DMS 273 (cell line): ENCODE measurements around the gene CHRNB4.

Experiments
- DNase-seq: peaks from one replicate; lab custom pipeline; 2025; ENCODE audit not compliant: unreplicated experiment; lab: John Stamatoyannopoulos, UW

The CHRNB4 gene

DNA sequence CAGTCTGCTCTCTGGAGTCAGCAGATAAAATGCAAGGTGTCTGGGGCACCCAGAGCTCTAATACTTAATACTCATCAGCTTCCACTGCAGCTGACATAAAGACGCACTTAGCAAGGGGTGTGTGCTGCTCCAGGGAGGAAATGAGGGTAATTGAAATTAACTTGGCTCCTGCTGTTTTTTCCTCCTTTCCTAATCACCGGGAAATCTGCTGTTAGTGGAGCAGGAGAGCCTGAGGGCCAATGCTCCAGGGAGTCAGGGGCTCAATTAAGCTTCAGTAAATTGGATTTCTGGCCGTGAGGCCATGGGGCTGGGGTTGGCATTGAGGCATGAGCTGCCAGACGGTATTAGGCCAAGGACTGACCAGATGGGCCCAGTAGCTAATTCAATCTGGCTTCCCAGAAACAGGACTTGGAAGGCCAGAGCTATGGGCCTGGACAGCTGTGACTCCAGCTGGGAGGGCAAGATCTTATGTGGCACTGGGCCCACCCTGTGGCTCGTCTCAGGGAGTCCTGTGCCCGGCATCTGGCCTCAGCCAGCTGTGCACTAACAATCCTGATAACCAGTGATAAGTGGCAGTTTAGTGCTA, 30.7 kb upstream of the CHRNB4 start:
- DNase-seq = peak; percentile 98

GRCh38 chr15:78668987-78669386, 28.0 kb upstream of the CHRNB4 start:
- DNase-seq = no peak

- DNase-seq = no peak
These were observed 26.7 kb upstream of the CHRNB4 start for GRCh38 chr15:78667578-78668236.

DNA sequence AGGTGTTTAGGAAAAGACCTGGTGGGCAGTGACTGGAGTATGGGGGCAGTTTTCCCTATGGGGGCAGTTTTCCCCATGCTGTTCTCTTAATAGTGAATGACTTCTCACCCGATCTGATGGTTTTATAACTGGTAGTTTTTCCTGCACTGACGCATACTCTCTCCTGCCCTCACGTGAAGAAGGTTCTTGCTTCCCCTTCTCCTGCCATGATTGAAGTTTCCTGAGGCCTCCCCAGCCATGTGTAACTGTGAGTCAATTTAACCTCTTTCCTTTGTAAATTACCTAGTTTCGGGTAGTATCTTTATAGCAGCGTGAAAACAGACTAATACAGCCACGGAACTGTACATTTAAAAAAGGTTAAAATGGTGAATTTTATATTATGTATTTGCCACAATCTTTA, 25.0 kb upstream of the CHRNB4 start:
- no peak for DNase-seq

GRCh38 chr15:78663703-78664102, 22.7 kb upstream of the CHRNB4 start:
- DNase-seq = peak; percentile 40

- DNase-seq = no peak
These were observed 21.0 kb upstream of the CHRNB4 start for GRCh38 chr15:78662028-78662427.

GRCh38 chr15:78661001-78661400, 20.0 kb upstream of the CHRNB4 start:
- no peak for DNase-seq

GRCh38 chr15:78660584-78660983, 19.6 kb upstream of the CHRNB4 start:
- no peak for DNase-seq

DNA sequence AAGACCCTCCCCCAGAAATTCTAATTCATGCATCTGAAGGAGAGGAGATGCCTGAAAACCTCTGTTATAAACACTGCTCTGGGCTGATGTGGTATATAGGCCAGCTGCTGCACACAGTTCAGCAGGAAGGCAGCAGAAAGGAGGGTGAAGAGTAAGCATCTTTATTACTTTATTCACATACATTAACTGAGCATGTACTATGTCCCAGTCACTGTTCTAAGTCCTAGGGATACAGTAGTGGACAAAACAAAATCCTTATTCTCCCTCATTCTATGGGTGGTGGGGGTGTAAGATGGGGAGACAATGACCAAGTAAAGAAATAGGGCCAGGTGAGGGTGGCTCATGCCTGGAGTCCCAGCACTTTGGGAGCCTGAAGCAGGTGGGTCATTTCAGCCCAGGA, 17.8 kb upstream of the CHRNB4 start:
- DNase-seq = no peak

- DNase-seq = no peak
These were observed 13.3 kb upstream of the CHRNB4 start for GRCh38 chr15:78654272-78654671.

- DNase-seq = no peak
These were observed 11.1 kb upstream of the CHRNB4 start for GRCh38 chr15:78651930-78652615.

- DNase-seq = no peak
These were observed 10.0 kb upstream of the CHRNB4 start for GRCh38 chr15:78651007-78651406.

GRCh38 chr15:78650022-78650421, 9.0 kb upstream of the CHRNB4 start:
- DNase-seq = no peak

DNA sequence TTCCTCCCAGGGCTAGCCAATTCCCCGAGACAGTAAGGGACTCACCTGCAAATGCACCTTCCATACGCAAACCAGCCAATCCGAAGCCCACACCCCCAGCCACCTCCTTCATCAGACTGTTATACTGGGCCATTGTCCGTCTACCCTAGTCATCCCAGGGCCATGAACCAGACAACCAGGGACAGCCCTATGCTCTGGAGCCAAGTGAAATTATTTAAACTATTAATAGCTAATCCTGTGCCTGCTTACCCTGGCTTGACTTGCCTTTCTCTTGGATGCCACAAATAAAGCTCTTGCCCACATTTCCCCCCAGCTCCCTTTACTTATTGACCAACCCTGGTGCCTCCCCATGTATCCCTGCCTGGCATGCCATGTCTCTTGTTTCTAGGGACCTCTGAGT, 4.0 kb upstream of the CHRNB4 start:
- DNase-seq = no peak

DNA sequence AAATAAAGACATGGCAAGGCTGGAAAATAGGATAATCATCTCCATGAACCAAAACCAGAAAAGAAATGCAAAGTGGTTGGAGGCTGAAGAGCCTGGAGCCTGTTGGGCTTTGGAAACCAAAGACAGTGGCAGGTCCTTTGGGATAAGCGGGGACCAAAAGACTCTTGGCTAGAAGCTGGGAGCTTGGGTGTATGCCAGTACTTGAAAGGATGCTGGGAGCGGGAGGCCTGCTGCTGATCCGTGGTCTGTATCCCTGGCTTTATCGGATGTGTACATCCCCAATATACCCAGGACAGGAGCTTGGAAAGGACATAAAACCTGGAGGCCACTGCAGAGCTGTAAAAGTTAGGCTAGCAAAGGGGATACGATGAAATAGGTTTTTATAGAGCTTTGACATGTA, 1.3 kb upstream of the CHRNB4 start:
- peak; percentile 17 for DNase-seq

- no peak for DNase-seq
These were observed 802 bp upstream of the CHRNB4 start for GRCh38 chr15:78641749-78642275.

- no peak for DNase-seq
These were observed 396 bp downstream of the CHRNB4 start for GRCh38 chr15:78640527-78641101.

GRCh38 chr15:78638658-78639314, 2.2 kb downstream of the CHRNB4 start:
- DNase-seq = peak; percentile 87

DNA sequence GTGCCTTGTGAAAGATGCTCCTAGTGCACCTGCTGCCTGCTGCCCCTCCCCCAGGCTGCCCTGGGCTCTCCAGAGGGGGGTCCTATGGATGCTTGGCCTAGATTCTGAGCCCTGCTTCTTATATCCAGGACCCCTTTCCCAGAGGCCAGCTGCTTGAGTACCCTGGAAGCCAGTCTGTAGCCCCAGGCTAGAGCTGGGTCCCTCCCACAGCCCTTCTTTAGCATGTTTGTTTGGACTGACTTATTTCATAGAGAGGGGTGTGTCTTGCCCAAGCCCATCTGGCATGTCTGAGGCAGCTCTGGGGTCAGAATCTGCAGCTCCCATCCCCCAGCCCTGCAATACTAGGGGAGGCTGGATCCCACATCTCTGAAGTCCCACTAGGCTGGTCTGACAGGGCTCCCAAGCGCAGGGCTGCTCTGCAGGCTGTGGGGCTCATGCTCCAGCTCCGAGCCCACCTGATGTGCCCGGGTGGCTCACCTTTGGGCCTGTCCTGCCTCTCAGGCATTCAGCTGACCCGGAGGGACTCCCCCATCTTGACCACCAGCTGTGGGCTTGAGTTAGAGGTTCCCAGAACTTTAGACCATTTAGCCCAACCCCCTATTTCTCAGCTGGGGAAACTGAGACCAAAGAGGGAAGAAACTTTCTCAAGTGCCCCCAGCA, 3.1 kb downstream of the CHRNB4 start:
- DNase-seq = peak; percentile 69

GRCh38 chr15:78636378-78636859, 4.6 kb downstream of the CHRNB4 start:
- DNase-seq = no peak

DNA sequence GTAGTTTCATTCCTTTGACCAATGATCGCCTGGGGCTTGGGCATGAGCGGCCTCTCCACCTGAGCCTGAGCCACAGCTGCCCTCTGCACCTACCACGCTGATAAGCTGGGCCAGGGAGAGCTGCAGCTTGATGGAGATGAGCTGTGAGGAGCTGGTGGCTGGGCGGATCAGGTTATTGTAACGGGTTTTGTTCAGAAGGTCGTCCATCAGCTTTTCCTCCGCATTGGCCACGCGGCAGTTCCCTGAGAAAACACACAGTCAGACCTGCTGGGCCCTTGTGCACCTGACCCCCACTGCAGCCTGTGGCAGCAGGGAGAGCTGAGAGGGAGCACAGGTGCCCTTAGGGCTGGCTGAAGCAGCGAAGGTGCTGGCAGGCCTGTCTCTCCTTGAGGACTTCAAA, 5.7 kb downstream of the CHRNB4 start:
- DNase-seq = no peak
